Stimulated activated CD4-positive, alpha-beta T cell treated with anti-CD3 and anti-CD28 coated beads, Interleukin-4, amount 100 ng/mL, for 48 hours (primary cell): ENCODE measurements around the gene VGF.
A peak's percentile ranks its signal among the peaks of the same experiment; 100 is the strongest.
"Not testable (repeated sequence)": the region's sequence is repeated elsewhere in the genome, so short reads cannot be mapped to it uniquely, and the experiment has no call there.

ENCODE experiments used
- DNase-seq, 2 donors: peaks; one replicate each; pipeline ENCODE4 v3.0.0-alpha.2; 2020; ENCODE audit warnings: low read depth in 2 of 2

The VGF gene

DNA sequence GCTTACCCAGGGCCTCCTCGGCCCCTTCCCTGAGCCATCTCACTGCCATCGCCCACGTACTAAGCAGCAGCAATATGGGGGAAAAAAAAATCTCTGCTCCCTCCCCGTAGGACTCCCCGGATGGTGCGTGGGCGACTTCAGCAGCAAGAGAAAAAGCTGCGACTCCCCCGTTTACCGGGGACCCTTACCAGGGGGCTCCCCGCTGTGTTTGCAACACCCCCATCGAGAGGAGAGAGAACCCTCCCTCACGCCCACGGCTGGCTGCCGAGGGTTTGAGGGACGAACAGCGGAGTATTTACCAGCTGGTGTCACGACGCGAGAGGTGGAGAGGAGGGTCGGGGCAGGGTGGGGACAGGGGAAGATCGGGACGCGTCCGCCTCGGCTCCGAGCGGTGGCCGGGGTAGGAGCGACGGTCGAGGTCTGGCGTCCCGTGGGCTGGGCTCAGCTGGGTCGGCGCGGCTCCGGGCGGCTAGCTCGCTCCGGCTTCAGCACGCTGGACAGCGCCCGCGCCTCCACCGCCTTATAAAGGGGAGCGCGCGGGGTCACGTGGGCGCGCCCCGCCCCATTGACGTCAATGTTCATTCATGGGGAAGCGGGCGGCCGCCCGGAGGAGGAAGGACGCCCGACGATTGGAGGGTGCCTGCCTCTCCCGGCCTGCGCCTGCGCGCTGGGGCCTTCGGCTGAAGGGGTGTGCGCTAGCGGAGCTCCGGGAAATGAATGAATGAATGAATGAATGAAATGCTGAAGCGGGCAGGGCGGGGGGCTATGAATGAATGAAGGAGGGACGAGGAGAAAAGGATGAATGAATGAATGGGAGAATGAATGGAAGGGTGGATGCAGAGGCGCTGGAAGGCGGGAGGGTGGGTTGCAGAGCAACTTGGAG, at the start of gene VGF:
Gene VGF (minus strand): TSS at position 495 of the 883 bp plus-strand sequence. CDS start 726 bp downstream, outside the sequence.
- DNase-seq: peak; percentile 88 to 92

- no peak for DNase-seq
Measured at GRCh38 chr7:101212014-101212413, 46.6 kb upstream of the VGF start.

GRCh38 chr7:101211501-101211900, 46.1 kb upstream of the VGF start:
- DNase-seq: no peak

DNA sequence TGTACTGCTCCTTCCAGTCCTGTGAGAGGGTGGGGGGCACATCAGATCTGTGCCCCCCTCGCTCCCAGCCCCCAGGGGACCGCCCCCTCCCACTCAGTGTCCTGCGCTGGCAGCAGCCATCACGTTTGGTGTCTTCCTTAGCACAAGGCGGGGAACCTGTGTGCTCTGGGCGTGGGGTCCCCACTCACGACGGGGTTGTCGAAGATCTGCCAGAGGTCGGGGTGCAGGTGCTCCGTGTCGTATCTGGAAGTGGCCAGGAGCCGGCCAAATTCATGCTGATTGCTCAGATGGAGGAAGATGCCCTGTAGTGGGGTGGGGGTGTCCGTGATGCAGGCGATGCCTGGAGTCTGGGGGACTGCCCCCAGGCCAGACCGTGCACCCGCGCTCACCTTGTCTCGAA, 44.8 kb upstream of the VGF start:
- DNase-seq: no peak

GRCh38 chr7:101208794-101209193, 43.4 kb upstream of the VGF start:
- DNase-seq: no peak

DNA sequence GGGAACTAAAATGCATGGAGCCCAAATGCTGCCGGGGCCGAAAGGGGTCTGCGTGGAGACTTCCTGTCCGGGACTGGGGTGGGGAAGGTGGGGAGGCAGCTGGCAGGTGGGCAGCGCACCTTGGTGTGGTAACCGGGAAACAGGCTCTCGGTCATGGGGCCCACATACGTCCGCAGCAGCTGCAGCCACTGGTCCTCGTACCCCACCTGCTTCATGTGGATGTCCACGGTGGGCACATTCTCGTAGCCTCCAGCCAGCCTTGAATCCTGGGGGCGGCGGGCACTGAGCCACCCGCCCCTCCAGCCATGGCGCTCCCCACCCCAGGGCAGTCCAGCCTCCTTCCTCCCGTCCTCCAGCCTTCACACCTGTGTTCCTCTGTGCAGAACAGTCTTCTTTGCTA, 42.1 kb upstream of the VGF start:
- no peak for DNase-seq

DNA sequence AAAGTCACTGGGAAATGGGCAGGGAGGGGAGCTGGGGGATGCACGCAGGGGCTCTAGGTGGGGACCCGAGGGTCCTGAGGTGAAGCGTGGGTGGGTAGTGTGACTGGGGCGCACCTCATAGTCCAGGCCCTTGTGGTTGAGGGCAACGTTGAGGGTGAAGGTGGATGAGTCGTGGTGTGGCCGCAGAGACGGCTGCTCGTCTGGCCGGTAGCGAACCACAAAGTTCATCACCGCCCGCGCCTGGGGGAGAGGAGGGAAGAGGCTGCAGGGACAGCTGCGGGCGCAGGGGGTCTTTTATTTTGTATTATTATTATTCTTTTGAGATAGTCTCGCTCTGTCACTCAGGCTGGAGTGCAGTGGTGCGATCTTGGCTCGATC, 41.3 kb upstream of the VGF start:
- DNase-seq: no peak

DNA sequence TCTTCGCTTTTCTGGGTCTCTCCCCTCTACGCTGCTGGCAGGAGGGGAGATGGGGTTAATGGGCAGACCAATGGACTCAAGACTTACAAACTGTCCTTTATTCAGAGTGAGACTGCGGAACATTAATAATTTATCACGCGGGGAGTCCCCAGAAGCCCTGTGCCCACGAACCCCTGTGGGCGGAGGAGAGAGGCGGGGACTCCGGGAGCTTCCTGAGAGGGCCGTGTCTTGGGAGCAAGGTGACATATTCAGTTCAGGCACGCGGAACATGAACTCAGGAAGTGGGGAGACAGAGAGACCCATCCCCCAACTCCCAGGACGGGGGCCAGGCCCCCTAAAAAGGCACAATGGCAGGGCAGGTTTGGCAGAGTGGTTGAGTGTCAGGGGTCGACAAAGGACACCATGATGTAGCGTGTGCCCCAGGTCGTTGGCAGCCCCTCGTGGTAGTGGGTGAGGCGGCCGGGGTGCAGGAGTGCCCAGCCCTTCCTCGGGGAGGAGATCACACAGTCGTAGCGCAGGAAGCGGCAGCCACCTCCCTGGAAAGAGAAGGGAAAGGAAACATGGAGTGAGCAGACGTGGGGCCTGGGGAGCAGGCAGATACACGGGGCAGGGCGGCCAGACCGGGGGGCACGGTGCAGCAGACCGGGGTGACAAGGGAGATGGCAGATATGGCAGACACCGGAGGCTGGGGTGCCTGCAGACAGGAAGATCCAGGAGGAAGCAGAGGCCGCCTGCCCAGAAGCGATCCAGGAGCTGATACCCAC, 40.7 kb upstream of the VGF start:
- no peak for DNase-seq

GRCh38 chr7:101203740-101204738, 38.7 kb upstream of the VGF start:
- not testable (repeated sequence) for DNase-seq

- DNase-seq: no peak
Measured at GRCh38 chr7:101202603-101202918, 37.2 kb upstream of the VGF start.

- no peak for DNase-seq
Measured at GRCh38 chr7:101201695-101202602, 36.6 kb upstream of the VGF start.

DNA sequence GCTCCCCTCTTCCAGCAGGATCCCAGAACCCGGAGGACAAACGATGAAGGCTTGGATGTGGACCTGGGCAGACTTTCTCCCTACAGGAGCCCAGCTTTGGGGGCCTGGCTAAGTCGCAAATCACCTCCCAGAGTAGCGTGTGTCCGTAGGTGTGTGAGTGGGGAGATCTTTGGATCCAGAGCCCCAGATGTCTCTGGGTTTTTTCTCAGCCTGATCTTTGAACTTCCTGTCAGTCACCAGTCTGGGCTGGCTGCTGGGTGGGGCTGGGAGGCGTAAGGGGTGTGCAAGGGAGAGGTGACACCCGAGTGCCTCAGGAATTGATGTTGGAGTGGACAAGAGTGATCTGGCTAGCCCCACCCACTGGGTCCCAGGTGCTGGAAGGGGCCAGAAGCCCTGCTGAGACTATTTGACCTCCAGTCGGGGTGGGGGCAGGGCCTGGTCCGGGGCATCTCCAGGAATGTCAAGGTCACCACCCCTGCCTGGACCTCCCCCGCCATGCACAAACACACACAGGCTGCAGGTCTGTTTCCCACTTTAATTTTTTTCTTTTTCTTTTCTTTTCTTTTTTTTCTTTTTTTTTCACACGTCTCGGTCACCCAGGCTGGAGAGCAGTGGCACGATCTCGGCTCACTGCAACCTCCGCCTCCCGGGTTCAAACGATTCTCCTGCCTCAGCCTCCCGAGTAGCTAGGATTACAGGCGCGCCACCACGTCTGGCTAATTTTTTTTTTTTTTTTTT, 35.7 kb upstream of the VGF start, which contains the start of gene MOGAT3:
Gene MOGAT3 (minus strand): TSS at position 175 of the 738 bp plus-strand sequence. CDS start 182 bp downstream, outside the sequence.
- no peak for DNase-seq

GRCh38 chr7:101200504-101200861, 35.1 kb upstream of the VGF start:
- DNase-seq: no peak

DNA sequence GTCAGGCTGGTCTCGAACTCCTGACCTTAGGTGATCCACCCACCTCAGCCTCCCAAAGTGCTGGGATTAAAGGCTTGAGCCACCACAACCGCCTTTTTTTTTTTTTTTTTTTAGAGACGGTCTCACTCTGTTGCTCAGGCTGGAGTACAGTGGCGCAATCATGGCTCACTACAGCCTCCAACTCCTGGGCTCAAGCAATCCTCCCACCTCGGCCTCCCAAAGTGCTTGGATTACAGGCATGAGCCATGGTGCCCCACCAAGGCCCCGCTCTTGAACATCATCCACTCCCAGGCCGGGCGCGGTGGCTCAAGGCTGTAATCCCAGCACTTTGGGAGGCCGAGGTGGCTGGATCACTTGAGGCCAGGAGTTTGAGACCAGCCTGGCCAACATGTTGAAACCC, 34.2 kb upstream of the VGF start:
- not testable (repeated sequence) for DNase-seq

DNA sequence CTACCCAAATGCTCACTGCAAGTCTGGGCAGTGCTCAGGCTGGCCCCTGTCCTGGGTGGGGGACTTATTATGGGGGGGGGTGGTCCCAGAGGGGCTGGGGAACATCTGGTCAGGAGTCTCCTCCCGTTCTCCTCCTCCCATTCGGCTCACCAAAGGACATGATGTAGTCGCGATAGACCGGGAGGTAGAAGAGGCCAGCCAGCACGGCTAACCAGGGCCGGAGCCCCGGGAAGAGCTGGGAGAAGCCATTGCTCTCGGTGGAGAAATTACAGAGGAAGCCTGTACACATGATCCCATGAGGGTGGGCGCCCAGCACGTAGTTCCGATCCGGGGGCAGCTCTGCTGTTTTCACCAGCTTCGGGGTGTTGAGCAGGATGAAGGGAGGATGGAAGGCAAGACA, 33.1 kb upstream of the VGF start:
- DNase-seq: no peak

DNA sequence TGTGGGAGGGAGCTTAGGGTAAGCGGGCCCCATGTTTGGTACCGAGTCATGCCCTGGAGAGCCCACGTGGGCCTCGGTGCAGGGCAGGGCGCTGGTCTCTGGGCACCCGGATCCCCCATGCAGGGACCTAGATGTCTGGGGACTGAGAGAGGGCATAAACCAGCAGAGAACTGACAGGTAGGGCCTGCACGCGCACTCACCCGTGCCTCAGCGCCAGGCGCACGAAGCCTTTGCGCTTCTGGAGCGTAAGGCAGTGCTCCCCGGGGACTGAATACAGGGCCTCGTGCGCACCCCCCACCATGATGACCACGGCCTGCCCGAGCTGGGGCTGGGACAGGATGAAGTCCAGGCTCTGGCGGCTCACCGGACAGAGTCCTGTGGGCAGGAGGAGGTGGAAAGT, 32.6 kb upstream of the VGF start:
- no peak for DNase-seq

- no peak for DNase-seq
Measured at GRCh38 chr7:101195884-101196283, 30.5 kb upstream of the VGF start.

DNA sequence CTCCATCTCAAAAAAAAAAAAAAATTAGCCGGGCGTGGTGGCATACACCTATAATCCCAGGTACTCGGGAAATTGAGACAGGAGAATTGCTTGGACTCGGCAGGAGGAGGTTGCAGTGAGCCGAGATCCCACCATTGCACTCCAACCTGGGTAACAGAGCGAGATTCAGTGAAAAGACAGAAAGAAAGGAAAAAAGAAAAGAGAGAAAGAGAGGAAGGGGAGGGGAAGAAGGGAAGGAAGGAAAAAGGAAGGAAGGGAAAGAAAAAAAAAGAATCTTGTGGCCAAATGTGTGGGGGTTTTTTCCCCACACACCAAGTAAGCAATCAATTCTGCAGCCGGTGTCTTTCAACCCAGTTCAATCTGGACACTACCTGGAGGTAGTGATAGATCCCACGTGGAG, 23.7 kb upstream of the VGF start:
- DNase-seq: no peak

DNA sequence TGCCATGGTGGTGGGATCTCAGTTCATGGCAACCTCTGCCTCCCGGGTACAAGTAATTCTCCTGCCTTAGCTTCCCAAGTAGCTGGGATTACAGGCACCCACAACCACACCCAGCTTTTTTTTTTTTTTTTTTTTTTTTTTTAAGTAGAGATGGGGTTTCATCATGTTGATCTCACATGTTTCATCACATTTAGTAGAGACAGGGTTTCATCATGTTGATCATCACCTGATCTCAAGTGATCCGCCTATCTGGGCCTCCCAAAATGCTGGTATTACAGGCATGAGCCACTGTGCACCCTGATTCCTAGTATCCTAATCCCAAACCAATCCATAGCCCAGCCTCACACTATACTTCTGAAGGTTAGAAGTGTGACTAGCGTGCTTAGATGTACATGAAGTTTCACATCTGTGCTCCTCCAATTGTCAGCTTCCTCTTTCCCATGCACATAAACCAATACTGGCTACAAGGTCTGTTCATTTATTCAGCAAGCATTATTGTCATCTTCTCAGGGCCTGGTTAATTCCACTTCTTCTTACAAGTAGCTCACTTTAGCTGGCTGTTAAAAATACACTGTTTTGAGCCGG, 21.6 kb upstream of the VGF start:
- DNase-seq: no peak

GRCh38 chr7:101186194-101186593, 20.8 kb upstream of the VGF start:
- no peak for DNase-seq
